ENCODE measurements around the gene TSPO2.

DNA sequence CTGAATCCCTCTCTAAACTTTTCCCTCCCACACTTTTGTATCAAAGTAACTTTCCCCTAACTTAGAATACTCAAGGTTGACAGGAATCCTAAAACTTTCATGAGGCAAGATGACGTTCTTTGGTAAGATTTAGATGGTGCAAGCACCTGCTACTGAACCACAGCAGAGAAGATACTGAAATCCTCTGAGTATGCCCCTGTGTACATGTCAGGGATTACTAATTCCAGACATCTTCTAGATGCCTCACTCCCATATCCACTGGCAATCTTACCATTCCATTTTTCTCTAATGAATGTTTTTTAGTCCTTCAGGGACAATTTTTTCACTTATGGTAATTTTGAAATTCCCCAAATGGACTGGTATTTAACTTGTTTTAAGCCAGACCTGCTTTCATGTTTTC lies 19.8 kb downstream of the TSPO2 start:
- TF ChIP-seq CTCF (IDR thresholded peaks at IDR 0.05) = no peak
- no peak for TF ChIP-seq POLR2A (IDR thresholded peaks at IDR 0.05)

Measured in upper lobe of left lung (tissue), 4 donors.